HK-2 (cell line): ENCODE results near the gene MIER2.

ENCODE experiments used
- DNase-seq: peaks from one replicate; pipeline ENCODE4 v3.0.0-alpha.2; 2018; ENCODE audit not compliant: unreplicated experiment

Gene MIER2

GRCh38 chr19:329876-330275 is 14.7 kb downstream of the MIER2 start:
- no peak for DNase-seq

- DNase-seq, result no peak
These were observed 16.5 kb downstream of the MIER2 start for GRCh38 chr19:328025-328505.

DNA sequence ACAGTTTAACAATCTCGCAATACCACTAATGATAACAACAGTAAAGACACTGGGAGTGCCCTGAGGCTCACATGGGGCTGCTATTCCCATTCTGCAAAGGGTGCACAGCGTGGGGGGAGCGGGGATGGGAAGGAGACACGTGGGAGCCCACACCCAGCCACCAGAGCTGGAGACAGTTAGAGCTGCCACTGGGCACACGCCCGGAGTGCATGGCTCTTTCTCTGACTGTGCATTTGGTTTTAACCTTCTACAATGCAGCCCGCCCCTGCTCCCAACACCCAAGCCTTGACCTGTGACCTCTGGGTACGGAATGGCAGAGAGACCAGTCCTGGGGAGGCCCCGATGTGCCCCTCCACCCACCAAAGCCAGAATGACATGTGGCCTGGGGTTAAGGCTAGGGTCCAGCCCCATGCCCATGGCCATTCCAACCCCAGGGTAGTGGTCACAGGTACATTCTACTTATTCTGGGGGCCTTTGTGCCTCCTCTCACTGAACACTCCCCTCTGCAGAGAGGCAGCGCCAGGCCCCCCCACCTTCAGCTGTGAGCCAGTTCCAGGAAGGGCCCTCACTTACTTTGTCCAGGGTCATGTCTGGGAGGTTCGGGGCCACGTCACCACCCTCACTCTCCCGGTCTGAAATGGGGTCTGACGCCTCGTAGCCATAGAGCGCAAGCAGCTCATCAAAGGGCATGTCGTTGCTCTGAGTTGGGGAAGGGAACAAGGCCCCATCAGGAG is 17.1 kb downstream of the MIER2 start:
- DNase-seq, result no peak

DNA sequence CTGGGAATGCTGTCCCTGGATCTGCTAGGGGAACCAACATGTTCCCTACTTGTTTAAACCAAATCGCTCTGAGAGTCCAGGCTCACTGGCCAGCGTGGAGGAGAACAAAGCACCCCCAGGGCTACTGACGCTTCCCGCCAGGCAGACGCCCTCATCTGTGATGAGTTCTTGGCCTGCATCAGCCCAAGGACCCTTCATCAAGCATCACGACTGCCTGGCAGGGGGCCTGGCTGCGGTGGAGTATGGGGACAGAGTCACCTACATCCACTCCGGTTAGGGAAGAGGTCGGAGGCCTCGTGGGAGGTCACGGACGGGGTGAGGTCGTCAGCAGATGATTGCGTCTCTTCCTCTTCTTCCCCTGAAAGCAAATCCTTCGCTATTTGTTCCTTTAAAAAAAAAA is 17.7 kb downstream of the MIER2 start:
- DNase-seq, result no peak

- DNase-seq, result no peak
These were observed 18.5 kb downstream of the MIER2 start for GRCh38 chr19:325937-326565.

GRCh38 chr19:325173-325936 is 19.2 kb downstream of the MIER2 start:
- DNase-seq, result no peak

DNA sequence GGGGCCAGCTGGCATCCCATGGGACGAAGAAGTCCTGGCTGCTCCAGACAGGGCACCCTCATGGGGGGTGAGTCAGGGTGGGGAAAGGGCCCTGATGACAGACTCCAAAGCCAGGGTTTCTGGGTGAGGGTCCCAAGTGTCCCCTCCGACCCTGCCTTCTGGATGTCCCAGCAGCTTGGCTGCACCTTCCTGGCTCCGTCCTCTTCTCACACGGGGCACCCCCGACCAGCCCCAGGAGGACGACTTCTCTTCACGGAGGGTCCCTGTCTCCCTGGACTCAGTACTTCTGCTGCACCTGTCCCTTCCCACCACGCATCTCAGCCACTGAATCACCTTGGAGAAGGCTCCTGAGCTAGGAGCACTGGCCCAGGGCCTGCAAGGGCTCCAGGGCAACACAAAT is 19.9 kb downstream of the MIER2 start:
- no peak for DNase-seq

GRCh38 chr19:322616-323015 is 22.0 kb downstream of the MIER2 start:
- no peak for DNase-seq

DNA sequence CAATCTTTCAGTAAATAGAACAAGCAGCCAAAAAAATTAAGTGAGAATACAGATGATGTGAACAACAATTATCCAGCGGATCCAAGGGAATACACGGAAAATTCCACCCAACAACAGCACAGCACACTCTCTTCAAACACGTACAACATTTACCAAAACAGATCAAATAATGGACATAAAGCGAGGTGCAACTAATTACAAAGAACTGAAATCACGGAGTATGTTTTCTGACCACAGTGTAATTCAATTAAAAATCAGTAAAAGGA is 26.2 kb downstream of the MIER2 start:
- no peak for DNase-seq

DNA sequence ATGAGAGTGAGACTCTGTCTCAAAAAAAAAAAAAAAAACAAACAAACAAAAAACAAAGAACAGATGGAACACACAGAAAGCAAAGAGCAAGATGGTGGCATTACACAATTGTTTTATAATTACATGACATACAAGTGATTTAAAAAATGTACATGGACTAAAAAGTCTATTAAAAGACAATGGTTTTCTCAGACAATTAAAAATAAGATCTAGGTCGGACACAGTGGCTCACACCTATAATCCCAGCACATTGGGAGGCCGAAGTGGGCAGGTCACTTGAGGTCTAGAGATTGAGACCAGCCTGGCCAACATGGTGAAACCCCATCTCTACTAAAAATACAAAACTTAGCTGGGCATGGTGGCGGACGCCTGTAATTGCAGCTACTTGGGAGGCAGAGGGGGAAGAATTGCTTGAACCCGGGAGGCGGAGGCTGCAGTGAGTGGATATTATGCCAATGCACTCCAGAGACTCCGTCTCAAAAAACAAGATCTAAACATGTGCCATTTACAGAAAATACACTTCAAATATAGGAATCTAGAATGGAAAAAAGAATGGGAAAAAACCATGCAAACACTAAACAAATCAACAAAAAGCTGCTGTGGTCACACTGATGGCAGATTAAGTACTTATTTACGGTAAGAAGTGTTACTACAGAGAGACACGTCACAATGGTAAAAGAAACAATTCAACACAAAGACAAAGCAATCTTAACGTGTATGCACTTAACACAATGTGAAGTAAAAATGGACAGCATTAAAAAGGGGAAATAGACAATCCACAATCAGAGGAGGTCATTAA is 26.7 kb downstream of the MIER2 start:
- DNase-seq, result no peak

DNA sequence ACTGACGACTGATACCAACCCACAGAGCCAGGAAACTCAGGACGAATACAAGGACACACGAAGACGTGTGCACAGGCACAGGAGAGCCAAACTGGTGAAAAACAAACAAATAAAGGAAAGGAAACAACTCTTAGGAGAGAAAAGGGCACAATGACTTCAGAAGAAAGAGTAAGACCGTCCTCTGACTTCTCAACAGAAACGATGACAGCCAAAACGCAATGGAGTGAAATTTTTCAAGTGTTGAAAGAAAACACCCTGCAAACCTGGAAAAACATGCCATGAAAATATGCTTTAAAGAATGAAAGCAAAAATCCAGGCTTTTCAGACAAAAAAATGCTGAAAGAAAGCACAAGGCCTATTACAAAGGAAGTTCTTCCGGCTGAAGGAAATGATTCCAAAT is 28.8 kb downstream of the MIER2 start:
- no peak for DNase-seq

DNA sequence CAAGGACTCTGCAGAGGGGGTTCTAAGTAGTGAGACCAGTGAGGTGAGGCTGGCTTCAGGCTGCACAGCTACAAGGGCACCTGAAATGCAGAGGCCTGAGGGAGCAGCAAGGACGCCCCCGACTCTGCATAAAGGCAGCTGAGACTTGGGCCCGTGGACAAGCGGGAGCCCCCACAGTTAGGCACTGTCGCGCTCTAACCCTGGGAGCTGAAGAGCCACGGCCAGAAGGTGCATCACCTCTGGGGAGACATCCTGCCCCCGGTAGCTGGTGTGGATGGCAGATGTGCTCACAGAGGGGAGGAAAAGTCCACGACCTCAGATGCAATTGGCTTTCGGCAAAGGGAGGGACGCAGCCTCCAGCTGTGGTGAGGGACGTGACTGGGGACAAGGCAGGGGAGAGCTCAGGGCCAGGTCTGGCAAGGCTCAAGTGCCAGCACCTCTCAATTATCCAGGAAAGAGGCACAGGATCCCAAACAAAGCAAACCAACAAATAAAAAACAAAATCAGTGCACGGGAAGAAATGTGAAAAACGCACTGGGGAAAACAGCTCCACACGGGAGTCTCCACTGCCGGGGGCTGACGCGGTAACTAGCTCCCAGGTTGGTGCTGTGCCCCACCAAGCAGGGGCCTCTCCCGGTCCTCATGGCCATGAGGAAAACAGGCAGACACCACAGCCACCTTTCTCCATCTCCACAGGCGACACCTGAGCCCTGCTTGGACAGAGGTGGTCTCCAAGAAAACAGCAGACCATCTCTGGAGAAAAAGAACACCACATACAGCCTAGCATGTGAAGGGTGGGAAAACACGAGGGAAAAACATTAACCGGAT is 30.4 kb downstream of the MIER2 start:
- DNase-seq, result no peak

- no peak for DNase-seq
These were observed 31.2 kb downstream of the MIER2 start for GRCh38 chr19:313169-313987.

DNA sequence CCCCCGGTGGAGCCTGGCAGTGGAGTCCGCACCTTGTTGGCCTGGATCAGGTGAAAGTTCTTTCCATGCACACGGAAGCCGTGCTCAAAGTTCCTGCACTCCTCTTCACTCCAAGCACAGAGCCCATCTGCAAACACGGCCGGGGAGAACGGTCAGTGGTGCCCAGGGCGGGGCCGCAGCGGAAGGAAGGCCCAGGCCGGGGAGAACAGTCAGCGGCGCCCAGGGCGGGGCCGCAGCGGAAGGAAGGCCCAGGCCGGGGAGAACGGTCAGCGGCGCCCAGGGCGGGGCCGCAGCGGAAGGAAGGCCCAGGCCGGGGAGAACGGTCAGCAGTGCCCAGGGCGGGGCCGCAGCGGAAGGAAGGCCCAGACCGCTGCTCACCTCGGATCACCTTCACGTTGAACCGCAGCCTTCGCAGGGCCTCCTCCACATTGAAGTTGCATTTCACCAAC is 32.8 kb downstream of the MIER2 start:
- DNase-seq, result no peak

- no peak for DNase-seq
These were observed 33.7 kb downstream of the MIER2 start for GRCh38 chr19:310781-311496.

DNA sequence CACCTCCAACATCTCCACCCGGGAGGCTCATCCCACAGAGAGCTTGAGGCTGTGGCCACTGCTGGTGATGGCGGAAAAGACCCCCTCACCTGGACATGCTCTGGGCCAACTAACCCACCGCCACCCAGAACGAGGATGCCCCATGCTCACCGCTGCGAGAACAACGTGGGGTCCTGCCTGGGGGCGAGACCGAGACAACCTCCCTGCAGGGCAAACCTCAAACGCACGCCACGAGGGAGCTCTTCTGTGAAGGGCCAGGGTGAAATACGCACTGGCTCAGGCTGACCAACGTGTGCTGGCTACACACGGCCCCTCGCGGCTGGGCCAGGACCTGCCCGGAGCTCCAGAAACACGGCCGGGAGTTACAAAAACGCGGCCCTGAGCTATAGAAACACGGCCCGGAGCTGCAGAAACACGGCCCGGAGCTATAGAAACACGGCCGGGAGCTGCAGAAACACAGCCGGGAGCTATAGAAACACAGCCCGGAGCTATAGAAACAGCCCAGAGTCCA is 34.4 kb downstream of the MIER2 start:
- no peak for DNase-seq

- no peak for DNase-seq
These were observed 35.4 kb downstream of the MIER2 start for GRCh38 chr19:309206-309565.

- DNase-seq, result no peak
These were observed 36.0 kb downstream of the MIER2 start for GRCh38 chr19:308471-309205.
